ENCODE measurements around the gene SMC1A. TPM values are rescaled to one million over a fixed set of nuclear protein-coding genes. Genes with fewer than 3 reads are reported as not detected.
"Not testable (repeated sequence)": the region's sequence is repeated elsewhere in the genome, so short reads cannot be mapped to it uniquely, and the experiment has no call there.

Gene SMC1A
- total RNA-seq, 1 donor from 2014 or later: 9.9 TPM

- H3K4me3 ChIP-seq (ENCODE audit: low read length in 3 of 3): no peak overlapping the region
- no peaks in the 10 kb centered on the region for H3K27me3 ChIP-seq (ENCODE audit: control insufficient read depth in 3 of 3, insufficient read depth in 3 of 3, low read length in 3 of 3)
- H3K9me3 ChIP-seq (ENCODE audit: control insufficient read depth in 3 of 3, low read length in 3 of 3): no peaks in the 10 kb centered on the region
- H3K36me3 ChIP-seq (ENCODE audit: control insufficient read depth in 3 of 3, insufficient read depth in 3 of 3, low read length in 3 of 3): peaks cover 28 to 49% (median 30%) of the 10 kb centered on the region in 3 donors
- no peaks in the 10 kb centered on the region for H3K4me1 ChIP-seq (ENCODE audit: control insufficient read depth in 3 of 3, insufficient read depth in 3 of 3, low read length in 3 of 3)
- H3K27ac ChIP-seq (ENCODE audit: low read depth, low read length): no peak overlapping the region
- H3K9ac ChIP-seq (ENCODE audit: low read depth in 1 of 3, low read length in 3 of 3): no peak overlapping the region
These were observed 38.9 kb downstream of the SMC1A start for GRCh38 chrX:53383376-53384076.

- peaks cover 30 to 67% (median 30%) of the 10 kb centered on the region in 3 donors for H3K36me3 ChIP-seq (ENCODE audit: control insufficient read depth in 3 of 3, insufficient read depth in 3 of 3, low read length in 3 of 3)
- H3K4me3 ChIP-seq (ENCODE audit: low read length in 3 of 3): no peak overlapping the region
- H3K9me3 ChIP-seq (ENCODE audit: control insufficient read depth in 3 of 3, low read length in 3 of 3): no peaks in the 10 kb centered on the region
- no peaks in the 10 kb centered on the region for H3K27me3 ChIP-seq (ENCODE audit: control insufficient read depth in 3 of 3, insufficient read depth in 3 of 3, low read length in 3 of 3)
- H3K4me1 ChIP-seq (ENCODE audit: control insufficient read depth in 3 of 3, insufficient read depth in 3 of 3, low read length in 3 of 3): no peaks in the 10 kb centered on the region
- no peak overlapping the region for H3K9ac ChIP-seq (ENCODE audit: low read depth in 1 of 3, low read length in 3 of 3)
- H3K27ac ChIP-seq (ENCODE audit: low read depth, low read length): no peak overlapping the region
These were observed 42.7 kb downstream of the SMC1A start for GRCh38 chrX:53379747-53380146.

DNA sequence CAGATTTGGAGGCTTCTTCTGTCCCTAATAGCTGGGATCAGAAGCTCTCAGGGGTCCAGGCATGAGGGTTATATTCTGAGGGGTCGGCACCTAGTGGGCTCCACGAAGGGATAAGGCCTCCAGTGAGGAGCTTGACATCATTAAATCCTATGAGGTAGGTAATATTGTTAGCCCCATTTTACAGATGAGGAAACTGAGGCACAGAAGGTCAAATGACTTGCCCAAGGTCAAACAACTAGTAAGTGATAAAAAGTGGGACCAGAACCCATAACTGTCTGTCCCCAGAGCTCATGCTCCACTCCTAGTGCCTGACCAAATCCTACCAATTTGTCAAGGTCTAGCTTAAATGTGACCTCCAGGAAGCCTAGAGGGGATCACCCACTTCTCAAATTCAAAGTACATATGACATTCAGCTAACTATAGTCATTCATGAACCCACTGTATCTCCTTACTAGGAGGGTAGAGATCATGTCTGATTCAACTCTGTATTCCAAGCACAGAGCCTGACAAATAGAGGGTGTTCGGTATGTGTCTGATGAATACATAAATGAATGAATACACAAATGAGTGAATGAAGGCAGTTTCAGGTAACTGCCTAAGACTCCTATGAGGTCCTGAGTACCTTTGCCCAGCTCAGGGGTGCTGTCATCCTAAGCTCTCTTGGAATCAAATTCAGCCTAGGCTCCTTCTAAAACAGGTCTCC is 43.3 kb downstream of the SMC1A start:
- Histone ChIP-seq H3K9ac (ENCODE audit: low read depth in 1 of 3, low read length in 3 of 3) (no peak overlapping the region), H3K27me3 (ENCODE audit: control insufficient read depth in 3 of 3, insufficient read depth in 3 of 3, low read length in 3 of 3) (no peaks in the 10 kb centered on the region), H3K9me3 (ENCODE audit: control insufficient read depth in 3 of 3, low read length in 3 of 3) (no peaks in the 10 kb centered on the region), H3K27ac (ENCODE audit: low read depth, low read length) (no peak overlapping the region), H3K4me1 (ENCODE audit: control insufficient read depth in 3 of 3, insufficient read depth in 3 of 3, low read length in 3 of 3) (no peaks in the 10 kb centered on the region), H3K4me3 (ENCODE audit: low read length in 3 of 3) (no peak overlapping the region), H3K36me3 (ENCODE audit: control insufficient read depth in 3 of 3, insufficient read depth in 3 of 3, low read length in 3 of 3) (peaks cover 30 to 67% (median 30%) of the 10 kb centered on the region in 3 donors)

- Histone ChIP-seq H3K27ac (ENCODE audit: low read depth, low read length) (no peak overlapping the region), H3K4me1 (ENCODE audit: control insufficient read depth in 3 of 3, insufficient read depth in 3 of 3, low read length in 3 of 3) (no peaks in the 10 kb centered on the region), H3K9ac (ENCODE audit: low read depth in 1 of 3, low read length in 3 of 3) (no peak overlapping the region), H3K9me3 (ENCODE audit: control insufficient read depth in 3 of 3, low read length in 3 of 3) (no peaks in the 10 kb centered on the region), H3K27me3 (ENCODE audit: control insufficient read depth in 3 of 3, insufficient read depth in 3 of 3, low read length in 3 of 3) (no peaks in the 10 kb centered on the region), H3K36me3 (ENCODE audit: control insufficient read depth in 3 of 3, insufficient read depth in 3 of 3, low read length in 3 of 3) (peaks cover 23 to 54% (median 28%) of the 10 kb centered on the region in 3 donors), H3K4me3 (ENCODE audit: low read length in 3 of 3) (no peak overlapping the region)
These were observed 45.0 kb downstream of the SMC1A start for GRCh38 chrX:53377464-53377863.

- H3K27ac ChIP-seq (ENCODE audit: low read depth, low read length): no peak overlapping the region
- H3K27me3 ChIP-seq (ENCODE audit: control insufficient read depth in 3 of 3, insufficient read depth in 3 of 3, low read length in 3 of 3): no peaks in the 10 kb centered on the region
- peaks cover 17 to 48% (median 24%) of the 10 kb centered on the region in 3 donors for H3K36me3 ChIP-seq (ENCODE audit: control insufficient read depth in 3 of 3, insufficient read depth in 3 of 3, low read length in 3 of 3)
- no peak overlapping the region for H3K4me3 ChIP-seq (ENCODE audit: low read length in 3 of 3)
- no peaks in the 10 kb centered on the region for H3K4me1 ChIP-seq (ENCODE audit: control insufficient read depth in 3 of 3, insufficient read depth in 3 of 3, low read length in 3 of 3)
- H3K9me3 ChIP-seq (ENCODE audit: control insufficient read depth in 3 of 3, low read length in 3 of 3): no peaks in the 10 kb centered on the region
- no peak overlapping the region for H3K9ac ChIP-seq (ENCODE audit: low read depth in 1 of 3, low read length in 3 of 3)
These were observed 45.6 kb downstream of the SMC1A start for GRCh38 chrX:53376888-53377287.

DNA sequence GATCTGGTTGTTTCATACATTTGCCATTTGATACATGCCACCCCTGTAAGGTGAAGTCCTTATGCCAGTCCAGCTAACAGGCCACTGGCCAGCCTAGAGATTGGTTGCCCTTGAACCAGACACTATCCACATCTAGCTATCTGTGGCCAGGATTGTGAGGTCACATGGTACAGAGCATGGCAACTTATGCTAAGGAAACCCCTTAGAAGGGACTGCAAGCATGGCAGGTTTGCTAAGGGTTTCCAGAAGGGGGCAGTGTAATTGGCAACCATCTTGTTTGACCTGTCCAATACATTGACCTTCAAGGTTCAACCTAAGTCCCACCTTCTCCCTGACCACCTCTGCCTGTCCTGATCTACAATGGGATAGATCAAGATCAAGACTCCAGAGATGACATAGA is 47.5 kb downstream of the SMC1A start:
- Histone ChIP-seq H3K36me3 (ENCODE audit: control insufficient read depth in 3 of 3, insufficient read depth in 3 of 3, low read length in 3 of 3) (peaks cover 7 to 30% (median 11%) of the 10 kb centered on the region in 3 donors), H3K9ac (ENCODE audit: low read depth in 1 of 3, low read length in 3 of 3) (no peak overlapping the region), H3K27ac (ENCODE audit: low read depth, low read length) (no peak overlapping the region), H3K4me3 (ENCODE audit: low read length in 3 of 3) (no peak overlapping the region), H3K9me3 (ENCODE audit: control insufficient read depth in 3 of 3, low read length in 3 of 3) (no peaks in the 10 kb centered on the region), H3K4me1 (ENCODE audit: control insufficient read depth in 3 of 3, insufficient read depth in 3 of 3, low read length in 3 of 3) (no peaks in the 10 kb centered on the region), H3K27me3 (ENCODE audit: control insufficient read depth in 3 of 3, insufficient read depth in 3 of 3, low read length in 3 of 3) (no peaks in the 10 kb centered on the region)

DNA sequence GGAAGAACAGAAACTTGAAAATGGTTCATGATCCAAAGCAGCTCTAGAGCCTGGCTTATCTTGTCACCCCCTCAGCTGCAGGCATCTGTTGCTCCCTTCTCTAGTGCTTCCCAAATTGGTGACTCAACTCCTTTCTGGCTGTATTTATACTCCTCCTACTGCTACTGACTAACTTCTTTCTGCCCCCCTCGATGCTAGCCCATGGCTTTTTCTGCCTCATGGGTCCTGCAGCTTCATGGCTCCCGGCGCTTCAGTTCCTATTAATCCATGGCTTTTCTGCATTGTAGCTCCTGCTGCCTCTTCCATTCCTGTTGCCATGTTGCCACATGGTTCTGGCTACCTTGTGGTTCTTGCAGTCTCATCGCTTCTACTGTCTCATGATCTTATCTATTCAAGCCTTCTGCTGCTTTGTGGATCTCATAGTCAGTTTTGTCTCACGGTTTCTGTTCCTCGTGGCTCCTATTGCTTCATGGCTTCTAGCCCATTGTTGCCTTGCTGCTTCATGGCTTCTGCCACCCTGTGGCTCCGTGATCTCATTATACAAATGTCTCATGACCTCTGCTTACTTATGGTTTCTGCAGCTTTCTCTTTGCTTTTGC is 48.1 kb downstream of the SMC1A start:
- H3K27ac ChIP-seq (ENCODE audit: low read depth, low read length): no peak overlapping the region

DNA sequence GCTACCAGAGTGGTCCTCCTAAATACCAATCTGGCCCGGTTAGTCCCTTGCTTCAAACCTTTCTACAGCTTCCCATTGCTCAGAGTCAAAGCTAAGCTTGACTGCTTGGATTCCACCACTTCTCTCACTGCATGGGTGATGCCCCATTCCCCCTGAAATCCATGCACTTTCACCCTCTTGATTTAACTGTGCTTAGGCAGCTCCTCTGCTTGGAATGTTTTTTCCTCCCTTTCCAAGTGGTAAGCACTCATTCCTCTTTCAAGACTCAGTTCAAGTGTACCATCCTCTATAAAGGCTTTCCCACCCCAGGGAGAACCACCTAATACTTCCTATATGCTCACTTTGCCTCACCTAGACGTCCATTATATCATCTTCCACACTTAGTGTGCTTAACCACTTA is 49.1 kb downstream of the SMC1A start:
- Histone ChIP-seq H3K9me3 (ENCODE audit: control insufficient read depth in 3 of 3, low read length in 3 of 3) (no peaks in the 10 kb centered on the region), H3K27me3 (ENCODE audit: control insufficient read depth in 3 of 3, insufficient read depth in 3 of 3, low read length in 3 of 3) (no peaks in the 10 kb centered on the region), H3K36me3 (ENCODE audit: control insufficient read depth in 3 of 3, insufficient read depth in 3 of 3, low read length in 3 of 3) (peaks cover 0 to 16% (median 2%) of the 10 kb centered on the region in 3 donors), H3K4me3 (ENCODE audit: low read length in 3 of 3) (no peak overlapping the region), H3K9ac (ENCODE audit: low read depth in 1 of 3, low read length in 3 of 3) (no peak overlapping the region), H3K27ac (ENCODE audit: low read depth, low read length) (no peak overlapping the region), H3K4me1 (ENCODE audit: control insufficient read depth in 3 of 3, insufficient read depth in 3 of 3, low read length in 3 of 3) (no peaks in the 10 kb centered on the region)

More for the DNA sequence above, 48.1 kb downstream of the SMC1A start:
- Histone ChIP-seq H3K9ac (ENCODE audit: low read depth in 1 of 3, low read length in 3 of 3) (no peak overlapping the region), H3K4me3 (ENCODE audit: low read length in 3 of 3) (no peak overlapping the region), H3K27me3 (ENCODE audit: control insufficient read depth in 3 of 3, insufficient read depth in 3 of 3, low read length in 3 of 3) (no peaks in the 10 kb centered on the region), H3K9me3 (ENCODE audit: control insufficient read depth in 3 of 3, low read length in 3 of 3) (no peaks in the 10 kb centered on the region), H3K4me1 (ENCODE audit: control insufficient read depth in 3 of 3, insufficient read depth in 3 of 3, low read length in 3 of 3) (no peaks in the 10 kb centered on the region), H3K36me3 (ENCODE audit: control insufficient read depth in 3 of 3, insufficient read depth in 3 of 3, low read length in 3 of 3) (peaks cover 3 to 24% (median 8%) of the 10 kb centered on the region in 3 donors)

DNA sequence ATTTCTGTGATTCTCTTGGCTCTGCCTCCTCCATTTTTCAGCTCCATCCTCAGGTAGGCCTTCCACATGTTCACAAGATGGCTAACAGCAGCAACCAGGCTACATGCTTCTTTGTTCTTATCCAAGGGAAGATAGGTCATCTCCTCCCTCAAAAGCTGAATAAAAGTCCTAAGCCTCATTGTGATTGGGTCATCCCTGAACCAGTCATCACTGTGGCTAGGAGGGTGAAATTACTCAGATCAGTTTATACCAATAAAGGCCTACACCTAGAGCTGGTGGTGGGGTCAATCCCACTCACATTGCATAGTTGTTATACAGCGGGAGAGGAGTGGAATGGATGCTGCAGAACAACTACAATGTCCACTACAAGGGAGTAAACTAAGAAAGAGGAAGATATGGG is 56.0 kb downstream of the SMC1A start:
- not testable (repeated sequence) for H3K4me1 ChIP-seq (ENCODE audit: control insufficient read depth in 3 of 3, insufficient read depth in 3 of 3, low read length in 3 of 3); H3K9me3 ChIP-seq (ENCODE audit: control insufficient read depth in 3 of 3, low read length in 3 of 3); H3K27me3 ChIP-seq (ENCODE audit: control insufficient read depth in 3 of 3, insufficient read depth in 3 of 3, low read length in 3 of 3); H3K27ac ChIP-seq (ENCODE audit: low read depth, low read length); H3K4me3 ChIP-seq (ENCODE audit: low read length in 3 of 3); H3K9ac ChIP-seq (ENCODE audit: low read depth in 1 of 3, low read length in 3 of 3); H3K36me3 ChIP-seq (ENCODE audit: control insufficient read depth in 3 of 3, insufficient read depth in 3 of 3, low read length in 3 of 3)

DNA sequence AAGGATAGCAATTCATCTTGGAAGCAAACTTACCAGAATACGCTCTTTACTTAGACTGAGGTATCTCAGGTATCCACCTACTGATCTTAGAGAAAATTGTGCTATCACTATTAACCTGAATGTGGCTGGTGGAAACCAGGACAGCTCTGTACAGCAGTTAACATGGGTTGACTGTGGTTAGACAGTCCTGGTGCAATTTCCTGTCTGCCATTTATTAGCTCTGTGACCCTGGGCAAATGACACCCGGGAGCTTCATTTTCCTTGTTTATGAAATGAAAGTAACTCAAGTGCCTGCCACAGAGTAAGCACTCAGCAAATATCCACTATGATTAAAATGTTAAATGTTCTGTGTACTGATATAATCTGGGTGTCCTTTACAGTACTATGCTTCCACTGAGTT is 60.0 kb downstream of the SMC1A start:
- Histone ChIP-seq H3K27me3 (ENCODE audit: control insufficient read depth in 3 of 3, insufficient read depth in 3 of 3, low read length in 3 of 3) (no peaks in the 10 kb centered on the region), H3K4me1 (ENCODE audit: control insufficient read depth in 3 of 3, insufficient read depth in 3 of 3, low read length in 3 of 3) (no peaks in the 10 kb centered on the region), H3K36me3 (ENCODE audit: control insufficient read depth in 3 of 3, insufficient read depth in 3 of 3, low read length in 3 of 3) (no peaks in the 10 kb centered on the region), H3K27ac (ENCODE audit: low read depth, low read length) (no peak overlapping the region), H3K4me3 (ENCODE audit: low read length in 3 of 3) (no peak overlapping the region), H3K9ac (ENCODE audit: low read depth in 1 of 3, low read length in 3 of 3) (no peak overlapping the region), H3K9me3 (ENCODE audit: control insufficient read depth in 3 of 3, low read length in 3 of 3) (no peaks in the 10 kb centered on the region)

Measured in skeletal muscle tissue (tissue), 4 donors.